IPS DF 4.7 (cell line): ENCODE data around the gene CAPN7.

Experiments
- DNase-seq: peaks from one replicate; pipeline ENCODE4 v3.0.0-alpha.2; 2013; ENCODE audit warnings: low spot score; ENCODE audit errors: extremely low read depth

CAPN7 gene

GRCh38 chr3:15199493-15200105 is 6.4 kb upstream of the CAPN7 start:
- DNase-seq, result no peak

GRCh38 chr3:15204005-15204404 is 2.0 kb upstream of the CAPN7 start:
- DNase-seq, result no peak

- no peak for DNase-seq
These were observed 538 bp upstream of the CAPN7 start for GRCh38 chr3:15205482-15205933.

- DNase-seq, result no peak
These were observed 873 bp downstream of the CAPN7 start for GRCh38 chr3:15206662-15207576.

GRCh38 chr3:15207836-15208504 is 1.9 kb downstream of the CAPN7 start:
- no peak for DNase-seq

- no peak for DNase-seq
These were observed 5.9 kb downstream of the CAPN7 start for GRCh38 chr3:15211937-15212336.

GRCh38 chr3:15214758-15215157 is 8.7 kb downstream of the CAPN7 start:
- DNase-seq, result no peak

GRCh38 chr3:15215996-15216395 is 9.9 kb downstream of the CAPN7 start:
- no peak for DNase-seq

- no peak for DNase-seq
These were observed 10.5 kb downstream of the CAPN7 start for GRCh38 chr3:15216501-15216900.

- no peak for DNase-seq
These were observed 11.1 kb downstream of the CAPN7 start for GRCh38 chr3:15217011-15217671.

- DNase-seq, result no peak
These were observed 11.8 kb downstream of the CAPN7 start for GRCh38 chr3:15217841-15218267.

GRCh38 chr3:15218689-15219088 is 12.6 kb downstream of the CAPN7 start:
- no peak for DNase-seq

GRCh38 chr3:15220056-15220455 is 14.0 kb downstream of the CAPN7 start:
- no peak for DNase-seq

GRCh38 chr3:15220661-15221060 is 14.6 kb downstream of the CAPN7 start:
- no peak for DNase-seq

GRCh38 chr3:15221574-15222217 is 15.7 kb downstream of the CAPN7 start:
- no peak for DNase-seq

GRCh38 chr3:15223685-15224572 is 17.9 kb downstream of the CAPN7 start:
- DNase-seq, result no peak

GRCh38 chr3:15228147-15228546 is 22.1 kb downstream of the CAPN7 start:
- DNase-seq, result no peak

GRCh38 chr3:15229262-15229661 is 23.2 kb downstream of the CAPN7 start:
- no peak for DNase-seq

- no peak for DNase-seq
These were observed 35.3 kb downstream of the CAPN7 start for GRCh38 chr3:15241341-15241740.
